ENCODE results near the gene FLAD1. TPM values are rescaled to one million over a fixed set of nuclear protein-coding genes. Genes with fewer than 3 reads are reported as not detected.

FLAD1 gene
- total RNA-seq, 1 donor from 2014 or later: 35.9 TPM

DNA sequence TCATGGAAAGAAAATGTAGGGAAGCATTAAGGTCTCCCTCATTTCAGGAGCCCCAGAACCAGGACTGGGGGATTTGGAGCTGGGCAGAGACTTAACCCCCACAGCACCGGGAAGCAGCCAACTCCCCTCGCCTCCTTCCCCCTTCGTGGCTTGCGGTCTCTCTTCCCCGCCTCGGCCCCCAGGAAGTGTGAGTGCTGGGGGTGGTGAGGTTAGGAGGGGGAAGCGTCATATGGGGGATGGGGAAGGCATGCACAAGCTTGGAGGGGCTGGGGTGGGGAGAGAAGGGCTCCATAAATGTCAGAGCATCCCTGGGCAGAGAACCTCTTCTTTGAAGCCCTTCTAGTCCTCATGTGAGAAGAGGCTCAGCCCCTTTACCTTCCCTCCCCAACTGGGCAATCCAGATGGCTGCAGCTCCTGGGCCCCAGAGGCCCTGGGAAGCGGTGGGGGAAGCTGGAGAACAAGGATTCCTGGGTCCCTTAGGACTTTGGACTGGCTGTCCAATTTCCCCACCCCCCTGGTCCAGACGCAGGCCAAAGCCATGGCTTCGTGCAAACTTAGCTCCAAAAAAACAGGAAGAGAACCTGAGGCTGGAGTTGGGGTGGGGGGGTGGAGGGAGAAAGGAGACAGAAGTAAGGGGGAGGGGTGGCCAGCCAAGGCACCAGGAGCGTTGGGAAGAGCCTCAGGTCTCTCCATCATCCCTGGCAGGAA lies 27.2 kb downstream of the FLAD1 start:
- no peak overlapping the region for H3K4me3 Mint-ChIP-seq (ENCODE audit: unreplicated experiment)
- TF ChIP-seq, protein P1, sequence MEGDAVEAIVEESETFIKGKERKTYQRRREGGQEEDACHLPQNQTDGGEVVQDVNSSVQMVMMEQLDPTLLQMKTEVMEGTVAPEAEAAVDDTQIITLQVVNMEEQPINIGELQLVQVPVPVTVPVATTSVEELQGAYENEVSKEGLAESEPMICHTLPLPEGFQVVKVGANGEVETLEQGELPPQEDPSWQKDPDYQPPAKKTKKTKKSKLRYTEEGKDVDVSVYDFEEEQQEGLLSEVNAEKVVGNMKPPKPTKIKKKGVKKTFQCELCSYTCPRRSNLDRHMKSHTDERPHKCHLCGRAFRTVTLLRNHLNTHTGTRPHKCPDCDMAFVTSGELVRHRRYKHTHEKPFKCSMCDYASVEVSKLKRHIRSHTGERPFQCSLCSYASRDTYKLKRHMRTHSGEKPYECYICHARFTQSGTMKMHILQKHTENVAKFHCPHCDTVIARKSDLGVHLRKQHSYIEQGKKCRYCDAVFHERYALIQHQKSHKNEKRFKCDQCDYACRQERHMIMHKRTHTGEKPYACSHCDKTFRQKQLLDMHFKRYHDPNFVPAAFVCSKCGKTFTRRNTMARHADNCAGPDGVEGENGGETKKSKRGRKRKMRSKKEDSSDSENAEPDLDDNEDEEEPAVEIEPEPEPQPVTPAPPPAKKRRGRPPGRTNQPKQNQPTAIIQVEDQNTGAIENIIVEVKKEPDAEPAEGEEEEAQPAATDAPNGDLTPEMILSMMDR (IDR thresholded peaks at IDR 0.05; ENCODE audit: unreplicated experiment): no peak
- peaks cover 24% of the 10 kb centered on the region for H3K4me1 Mint-ChIP-seq (ENCODE audit: unreplicated experiment)

GRCh38 chr1:155011004-155011416 lies 27.9 kb downstream of the FLAD1 start:
- H3K27me3 Mint-ChIP-seq (ENCODE audit: unreplicated experiment): peaks cover 4% of the 10 kb centered on the region
- no peaks in the 10 kb centered on the region for H3K9me3 Mint-ChIP-seq (ENCODE audit: unreplicated experiment)
- TF ChIP-seq, protein P1 (IDR thresholded peaks at IDR 0.05; ENCODE audit: unreplicated experiment): no peak
- peaks cover 20% of the 10 kb centered on the region for H3K4me1 Mint-ChIP-seq (ENCODE audit: unreplicated experiment)
- H3K4me3 Mint-ChIP-seq (ENCODE audit: unreplicated experiment): no peak overlapping the region
- peaks cover 4% of the 10 kb centered on the region for H3K36me3 Mint-ChIP-seq (ENCODE audit: low read depth, unreplicated experiment)
- no peak for DNase-seq (ENCODE audit: low spot score)
- no peak overlapping the region for H3K27ac Mint-ChIP-seq (ENCODE audit: unreplicated experiment)

More for the DNA sequence above, 27.2 kb downstream of the FLAD1 start:
- H3K27ac Mint-ChIP-seq (ENCODE audit: unreplicated experiment): no peak overlapping the region
- H3K9me3 Mint-ChIP-seq (ENCODE audit: unreplicated experiment): no peaks in the 10 kb centered on the region
- DNase-seq (ENCODE audit: low spot score): no peak
- H3K36me3 Mint-ChIP-seq (ENCODE audit: low read depth, unreplicated experiment): peaks cover 4% of the 10 kb centered on the region
- peaks cover 2% of the 10 kb centered on the region for H3K27me3 Mint-ChIP-seq (ENCODE audit: unreplicated experiment)

DNA sequence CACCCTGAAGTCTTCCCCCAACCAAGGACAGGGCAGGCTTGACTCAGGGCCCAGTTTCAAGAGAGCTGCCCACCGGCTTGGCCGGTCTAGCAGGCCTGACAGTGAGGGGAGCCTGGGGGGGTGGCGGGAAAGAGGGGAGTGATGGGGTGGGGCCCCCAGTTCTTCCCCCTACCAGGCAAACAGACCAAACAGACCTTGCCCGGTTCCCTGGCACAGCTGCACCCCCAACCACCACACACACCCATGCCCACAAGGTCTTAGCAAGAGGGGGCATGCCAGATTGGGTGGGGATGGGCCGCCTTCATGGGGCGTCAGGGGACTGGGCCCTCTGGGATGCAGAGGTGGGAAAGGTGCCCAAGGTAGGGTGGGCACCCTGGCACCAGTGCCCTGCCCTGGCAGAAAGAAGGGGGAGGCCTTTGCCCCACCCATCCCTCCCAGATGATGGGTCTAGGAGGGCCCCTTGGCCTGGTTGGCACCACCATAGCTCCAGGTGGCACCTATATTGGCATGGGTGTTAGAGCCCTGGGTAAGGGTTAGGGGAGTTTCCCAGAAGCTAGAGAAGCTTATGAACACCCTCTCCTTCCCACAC lies 28.4 kb downstream of the FLAD1 start:
- H3K36me3 Mint-ChIP-seq (ENCODE audit: low read depth, unreplicated experiment): peaks cover under 1% of the 10 kb centered on the region
- H3K9me3 Mint-ChIP-seq (ENCODE audit: unreplicated experiment): no peaks in the 10 kb centered on the region
- no peak overlapping the region for H3K4me3 Mint-ChIP-seq (ENCODE audit: unreplicated experiment)
- H3K27me3 Mint-ChIP-seq (ENCODE audit: unreplicated experiment): peaks cover 4% of the 10 kb centered on the region
- TF ChIP-seq, protein P1 (IDR thresholded peaks at IDR 0.05; ENCODE audit: unreplicated experiment): no peak
- no peak overlapping the region for H3K27ac Mint-ChIP-seq (ENCODE audit: unreplicated experiment)
- H3K4me1 Mint-ChIP-seq (ENCODE audit: unreplicated experiment): peaks cover 14% of the 10 kb centered on the region
- no peak for DNase-seq (ENCODE audit: low spot score)

GRCh38 chr1:155012026-155012546 lies 28.9 kb downstream of the FLAD1 start:
- no peaks in the 10 kb centered on the region for H3K9me3 Mint-ChIP-seq (ENCODE audit: unreplicated experiment)
- H3K4me3 Mint-ChIP-seq (ENCODE audit: unreplicated experiment): no peak overlapping the region

More at GRCh38 chr1:155012026-155012546, 28.9 kb downstream of the FLAD1 start:
- peaks cover 5% of the 10 kb centered on the region for H3K27me3 Mint-ChIP-seq (ENCODE audit: unreplicated experiment)
- peaks cover 10% of the 10 kb centered on the region for H3K4me1 Mint-ChIP-seq (ENCODE audit: unreplicated experiment)
- H3K36me3 Mint-ChIP-seq (ENCODE audit: low read depth, unreplicated experiment): no peaks in the 10 kb centered on the region
- TF ChIP-seq, protein P1 (IDR thresholded peaks at IDR 0.05; ENCODE audit: unreplicated experiment): no peak
- no peak overlapping the region for H3K27ac Mint-ChIP-seq (ENCODE audit: unreplicated experiment)
- DNase-seq (ENCODE audit: low spot score): no peak

All from endothelial cell (in vitro differentiated cells).